ENCODE data around the gene DYSF. TPM values are rescaled to one million over a fixed set of nuclear protein-coding genes. Genes with fewer than 3 reads are reported as not detected.

DYSF gene
- polyA plus RNA-seq, 1 of the 3 experiments (the other 2 are of a cell fraction) = 0.10 TPM

- ChIA-PET POLR2A (no interaction called here), CTCF (interaction anchor here (1.0 to 2.8 kb wide), 5 partner anchors 15 to 168 kb away, joined by 3 to 15 read pairs (median 3); no protein-coding TSS in a partner anchor)
- peak overlapping the region; percentile 57 to 73 for H3K4me3 ChIP-seq (ENCODE audit: low read depth in 2 of 2, low read length in 1 of 2)
- H2AFZ ChIP-seq (ENCODE audit: low read depth) = peak overlapping the region; percentile 67; the same call in 1 of the 2 replicates
- H3K4me2 ChIP-seq = peak overlapping the region; percentile 99
- H3K27ac ChIP-seq (ENCODE audit: low read depth in 2 of 2, low read length in 1 of 2) = no peak overlapping the region
- H3K4me1 ChIP-seq (ENCODE audit: control insufficient read depth in 1 of 2, insufficient read depth in 2 of 2, low read depth in 1 of 2, low read length in 1 of 2) = peaks cover 3 to 6% of the 10 kb centered on the region in 2 experiments; a peak in 2 of 4 replicates
- 30% methylated on average over 7 of the region's 7 CpGs for WGBS (ENCODE audit: low lambda C conversion rate)
- H3K36me3 ChIP-seq (replicated peaks in 1 of 2; ENCODE audit: control insufficient read depth in 1 of 2, insufficient read depth in 2 of 2, low read length in 1 of 2) = no peaks in the 10 kb centered on the region
- no peaks in the 10 kb centered on the region for H3K79me2 ChIP-seq (ENCODE audit: insufficient read depth)
- no peaks in the 10 kb centered on the region for H3K9me3 ChIP-seq
- H3K27me3 ChIP-seq (ENCODE audit: insufficient read depth) = peaks cover 48% of the 10 kb centered on the region
- DNase-seq = no peak
- H4K20me1 ChIP-seq (ENCODE audit: insufficient read depth) = no peaks in the 10 kb centered on the region
- H3F3A ChIP-seq (replicated peaks; ENCODE audit: insufficient read depth) = no peaks in the 10 kb centered on the region
- TF ChIP-seq NFIC (IDR thresholded peaks at IDR 0.05; ENCODE audit: borderline replicate concordance) (no peak), ZBTB33 (IDR thresholded peaks at IDR 0.05; ENCODE audit: borderline replicate concordance, low read depth) (no peak), TCF12 (IDR thresholded peaks at IDR 0.05) (no peak), RAD21 (IDR thresholded peaks at IDR 0.05; ENCODE audit: low read length) (no peak), RXRA (IDR thresholded peaks at IDR 0.05; ENCODE audit: borderline replicate concordance, low read depth) (no peak), MEF2A (IDR thresholded peaks at IDR 0.05; ENCODE audit: borderline replicate concordance, low read depth) (no peak)
- peak overlapping the region; percentile 33; the same call in 1 of the 2 replicates for H3K9ac ChIP-seq
- H3K9me2 ChIP-seq = no peaks in the 10 kb centered on the region
These were observed 13.9 kb downstream of the DYSF start for GRCh38 chr2:71467180-71467815.

GRCh38 chr2:71468279-71469015 is 15.1 kb downstream of the DYSF start:
- no peak overlapping the region for H3K27ac ChIP-seq (ENCODE audit: low read depth in 2 of 2, low read length in 1 of 2)
- H3K9me2 ChIP-seq = no peaks in the 10 kb centered on the region
- TF ChIP-seq RCOR1 (IDR thresholded peaks at IDR 0.05; ENCODE audit: low read length) (no peak), EZH2phosphoT487 (IDR thresholded peaks at IDR 0.05; ENCODE audit: borderline replicate concordance, low read depth) (no peak), FOXM1 (IDR thresholded peaks at IDR 0.05; ENCODE audit: low read depth) (no peak), MEF2A (IDR thresholded peaks at IDR 0.05; ENCODE audit: borderline replicate concordance, low read depth) (no peak), ELF1 (IDR thresholded peaks at IDR 0.05) (no peak), FOXJ3 (CRISPR knock-in tag; IDR thresholded peaks at IDR 0.05) (no peak), POLR2AphosphoS5 (IDR thresholded peaks at IDR 0.05; ENCODE audit: low read depth, low read length) (no peak), NFIC (IDR thresholded peaks at IDR 0.05; ENCODE audit: borderline replicate concordance) (no peak), RFX5 (IDR thresholded peaks at IDR 0.05; ENCODE audit: low read length) (no peak), JUND (IDR thresholded peaks at IDR 0.05) (no peak), IRF3 (IDR thresholded peaks at IDR 0.05; ENCODE audit: low read depth, low read length) (no peak), TCF12 (IDR thresholded peaks at IDR 0.05) (no peak)
- H3F3A ChIP-seq (replicated peaks; ENCODE audit: insufficient read depth) = no peaks in the 10 kb centered on the region
- no peaks in the 10 kb centered on the region for H3K79me2 ChIP-seq (ENCODE audit: insufficient read depth)
- no peaks in the 10 kb centered on the region for H3K9me3 ChIP-seq
- H3K36me3 ChIP-seq (replicated peaks in 1 of 2; ENCODE audit: control insufficient read depth in 1 of 2, insufficient read depth in 2 of 2, low read length in 1 of 2) = no peaks in the 10 kb centered on the region
- WGBS (ENCODE audit: low lambda C conversion rate) = 57% methylated on average over 10 of the region's 11 CpGs
- no peak for DNase-seq
- H2AFZ ChIP-seq (ENCODE audit: low read depth) = no peak overlapping the region
- H4K20me1 ChIP-seq (ENCODE audit: insufficient read depth) = no peaks in the 10 kb centered on the region
- H3K9ac ChIP-seq = no peak overlapping the region
- POLR2A ChIA-PET = no interaction called here
- H3K27me3 ChIP-seq (ENCODE audit: insufficient read depth) = peaks cover 48% of the 10 kb centered on the region
- H3K4me2 ChIP-seq = no peak overlapping the region
- CTCF ChIA-PET = interaction anchor here (0.6 to 2.8 kb wide), 5 partner anchors 8 to 228 kb away, joined by 3 to 12 read pairs (median 4); no protein-coding TSS in a partner anchor
- peaks cover 3 to 6% of the 10 kb centered on the region in 2 experiments; a peak in 2 of 4 replicates for H3K4me1 ChIP-seq (ENCODE audit: control insufficient read depth in 1 of 2, insufficient read depth in 2 of 2, low read depth in 1 of 2, low read length in 1 of 2)
- no peak overlapping the region for H3K4me3 ChIP-seq (ENCODE audit: low read depth in 2 of 2, low read length in 1 of 2)
